ENCODE measurements around the gene RHOF. TPM values are rescaled to one million over a fixed set of nuclear protein-coding genes. Genes with fewer than 3 reads are reported as not detected.

Gene RHOF, protein sequence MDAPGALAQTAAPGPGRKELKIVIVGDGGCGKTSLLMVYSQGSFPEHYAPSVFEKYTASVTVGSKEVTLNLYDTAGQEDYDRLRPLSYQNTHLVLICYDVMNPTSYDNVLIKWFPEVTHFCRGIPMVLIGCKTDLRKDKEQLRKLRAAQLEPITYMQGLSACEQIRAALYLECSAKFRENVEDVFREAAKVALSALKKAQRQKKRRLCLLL
- total RNA-seq: 10 to 100 TPM in 1 of 4 donors, 1 to 10 TPM in 3; 3.2 to 20.4 (median 6.2) TPM

DNA sequence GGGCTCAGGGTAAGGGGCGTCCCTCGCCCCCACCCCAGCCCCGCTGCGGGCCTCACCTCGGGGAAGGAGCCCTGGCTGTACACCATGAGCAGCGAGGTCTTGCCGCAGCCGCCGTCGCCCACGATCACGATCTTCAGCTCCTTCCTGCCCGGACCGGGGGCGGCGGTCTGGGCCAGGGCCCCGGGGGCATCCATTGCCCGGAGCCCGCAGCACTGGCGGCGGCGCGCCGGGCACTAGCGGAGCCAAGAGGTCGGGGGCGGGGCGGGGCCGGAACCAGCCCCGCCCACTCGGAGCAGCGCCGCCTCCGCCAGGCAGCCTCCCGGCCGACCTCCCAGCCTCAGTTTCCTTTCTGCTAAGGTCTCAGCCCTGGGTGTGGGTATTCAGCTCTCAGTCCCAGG lies at the start of gene RHOF:
TSS of gene RHOF (minus strand) at position 249 of the 398 bp plus-strand sequence. CDS start at position 194, 55 bp downstream.
- WGBS, 2 donors: no CpG with 5 or more reads among the region's 36 CpGs
- Histone ChIP-seq H3K27ac (peak within 1 kb of the TSS; percentile 100), H3K4me3 (peak within 1 kb of the TSS; percentile 30 to 69 (median 54)), H3K36me3 (peaks cover 8 to 14% (median 8%) of the 10 kb centered on the region in 3 donors), H3K9me3 (no peaks in the 10 kb centered on the region), H3K4me1 (peaks cover 51 to 84% (median 52%) of the 10 kb centered on the region in 3 donors), H3K27me3 (no peaks in the 10 kb centered on the region)
- intact Hi-C loops (cut with DNase I): no loop called here
- DNase-seq: no peak
- TF ChIP-seq, protein P1, sequence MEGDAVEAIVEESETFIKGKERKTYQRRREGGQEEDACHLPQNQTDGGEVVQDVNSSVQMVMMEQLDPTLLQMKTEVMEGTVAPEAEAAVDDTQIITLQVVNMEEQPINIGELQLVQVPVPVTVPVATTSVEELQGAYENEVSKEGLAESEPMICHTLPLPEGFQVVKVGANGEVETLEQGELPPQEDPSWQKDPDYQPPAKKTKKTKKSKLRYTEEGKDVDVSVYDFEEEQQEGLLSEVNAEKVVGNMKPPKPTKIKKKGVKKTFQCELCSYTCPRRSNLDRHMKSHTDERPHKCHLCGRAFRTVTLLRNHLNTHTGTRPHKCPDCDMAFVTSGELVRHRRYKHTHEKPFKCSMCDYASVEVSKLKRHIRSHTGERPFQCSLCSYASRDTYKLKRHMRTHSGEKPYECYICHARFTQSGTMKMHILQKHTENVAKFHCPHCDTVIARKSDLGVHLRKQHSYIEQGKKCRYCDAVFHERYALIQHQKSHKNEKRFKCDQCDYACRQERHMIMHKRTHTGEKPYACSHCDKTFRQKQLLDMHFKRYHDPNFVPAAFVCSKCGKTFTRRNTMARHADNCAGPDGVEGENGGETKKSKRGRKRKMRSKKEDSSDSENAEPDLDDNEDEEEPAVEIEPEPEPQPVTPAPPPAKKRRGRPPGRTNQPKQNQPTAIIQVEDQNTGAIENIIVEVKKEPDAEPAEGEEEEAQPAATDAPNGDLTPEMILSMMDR (IDR thresholded peaks at IDR 0.05): no peak
- TF ChIP-seq POLR2A (IDR thresholded peaks at IDR 0.05): peak in 1 of 4 donors; percentile 62

DNA sequence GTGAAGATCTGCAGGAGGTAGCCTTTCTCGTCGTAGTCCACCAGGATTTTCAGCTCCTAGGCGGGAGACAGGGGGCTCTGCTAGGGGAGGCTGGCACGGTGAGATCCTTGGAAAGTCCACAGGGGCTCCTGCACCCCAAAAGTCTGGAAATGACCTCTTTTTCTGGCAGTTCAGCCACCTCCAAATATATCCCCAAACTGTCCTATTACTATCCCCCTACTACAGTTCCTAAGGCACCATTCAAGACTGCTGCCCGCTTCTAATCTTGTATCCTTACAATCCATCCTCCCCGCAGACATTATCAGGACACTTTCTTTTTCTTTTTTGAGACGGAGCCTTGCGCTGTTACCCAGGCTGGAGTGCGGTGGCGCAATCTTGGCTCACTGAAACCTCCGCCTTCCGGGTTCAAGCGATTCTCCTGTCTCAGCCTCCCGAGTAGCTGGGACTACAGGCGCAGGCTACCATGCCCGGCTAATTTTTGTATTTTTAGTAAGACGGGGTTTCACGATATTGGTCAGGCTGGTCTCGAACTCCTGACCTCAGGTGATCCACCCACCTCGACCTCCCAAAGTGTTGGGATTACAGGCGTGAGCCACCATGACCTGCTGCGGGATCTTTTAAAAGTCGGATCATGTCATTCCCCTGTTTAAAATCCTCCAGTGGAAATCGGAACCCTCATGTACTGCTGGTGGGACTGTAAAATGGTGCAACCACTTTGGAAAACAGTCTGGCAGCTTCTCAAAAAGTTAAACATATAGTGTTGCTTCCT lies 46.7 kb upstream of the RHOF start:
- Histone ChIP-seq H3K27ac (peak overlapping the region; percentile 65 to 81 (median 78)), H3K9me3 (no peaks in the 10 kb centered on the region), H3K4me3 (peak overlapping the region; percentile 31 to 77 (median 62)), H3K36me3 (no peaks in the 10 kb centered on the region), H3K27me3 (no peaks in the 10 kb centered on the region), H3K4me1 (peaks cover 0 to 16% (median 6%) of the 10 kb centered on the region in 3 donors)
- no peak for DNase-seq
- no peak for TF ChIP-seq POLR2A (IDR thresholded peaks at IDR 0.05)
- TF ChIP-seq, protein P1 (IDR thresholded peaks at IDR 0.05): no peak
- WGBS, 2 donors: 67 to 82% methylated on average over 18 to 20 of the region's 24 CpGs
- intact Hi-C loops (cut with DNase I): no loop called here

DNA sequence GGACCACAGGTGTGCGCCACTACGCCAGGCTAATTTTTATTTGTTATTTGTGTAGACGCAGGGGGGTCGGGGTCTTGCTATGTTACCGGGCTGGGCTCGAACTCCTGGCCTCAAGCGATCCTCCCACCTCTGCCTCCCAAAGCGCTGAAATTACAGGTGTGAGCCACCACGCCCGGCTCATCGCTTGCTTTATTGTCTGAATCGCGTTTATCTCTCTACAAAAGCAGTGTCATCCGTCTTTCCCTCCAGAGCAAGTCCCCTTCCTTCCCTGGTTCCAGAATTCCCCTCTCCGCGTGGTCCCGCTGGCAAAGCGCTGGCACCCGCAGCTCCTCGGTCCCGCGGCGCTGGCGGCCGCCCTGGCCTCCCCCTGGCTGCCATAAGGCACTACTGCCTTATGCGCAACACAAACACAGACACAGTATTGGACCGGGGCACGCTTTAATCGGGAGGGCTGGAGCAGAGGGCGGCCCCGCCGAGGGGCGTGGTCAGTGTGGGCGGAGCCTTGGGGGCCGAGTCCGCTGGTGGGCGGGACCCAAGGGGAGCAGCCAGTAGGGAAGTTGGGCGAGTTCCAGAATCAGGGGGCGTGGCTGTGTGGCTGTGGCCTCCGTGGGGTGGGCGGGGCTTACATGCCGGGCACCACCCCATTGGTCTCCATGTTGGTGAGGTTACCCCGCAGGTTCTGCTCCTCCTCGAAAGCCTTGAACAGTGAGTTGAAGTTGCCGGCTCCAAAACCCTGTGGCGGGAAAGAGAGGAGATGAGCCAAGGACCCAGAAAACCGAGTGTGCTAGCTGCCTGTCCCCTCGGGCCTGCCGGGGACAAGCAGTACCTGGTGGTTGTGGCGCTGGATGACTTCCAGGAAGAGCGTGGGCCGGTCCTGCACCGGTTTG lies 45.9 kb upstream of the RHOF start:
- Histone ChIP-seq H3K4me3 (peak overlapping the region; percentile 31 to 77 (median 62)), H3K27me3 (no peaks in the 10 kb centered on the region), H3K9me3 (no peaks in the 10 kb centered on the region), H3K27ac (peak overlapping the region; percentile 65 to 81 (median 78)), H3K36me3 (no peaks in the 10 kb centered on the region), H3K4me1 (peaks cover 0 to 16% (median 6%) of the 10 kb centered on the region in 3 donors)
- DNase-seq: peak; percentile 98
- 17 to 35% methylated on average over 10 to 18 of the region's 53 CpGs for WGBS, 2 donors
- intact Hi-C loops (cut with DNase I): no loop called here
- peak in 2 of 4 donors; percentile 42 to 57 for TF ChIP-seq POLR2A (IDR thresholded peaks at IDR 0.05)
- TF ChIP-seq, protein P1 (IDR thresholded peaks at IDR 0.05): peak in 5 of 6 experiments; percentile 45 to 75 (median 68)

DNA sequence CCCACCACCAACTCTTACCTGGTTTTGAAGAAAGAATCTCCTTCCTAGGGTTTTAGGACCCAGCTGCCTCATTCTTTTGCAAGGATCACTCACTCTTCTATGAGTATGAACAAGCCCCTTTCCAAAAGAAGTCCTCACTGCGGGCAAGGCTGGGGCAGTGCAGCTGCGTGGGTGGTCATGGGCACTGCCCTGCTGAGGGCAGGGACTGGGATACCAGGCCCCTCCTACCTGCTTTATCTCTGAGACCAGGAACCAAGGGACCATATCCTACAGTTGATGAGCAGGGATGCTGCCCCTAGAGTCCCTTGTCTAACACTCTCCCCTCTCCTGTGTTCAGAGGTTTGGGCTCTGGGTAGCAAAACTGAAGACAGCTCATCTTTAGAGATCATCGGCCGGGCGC lies 44.6 kb upstream of the RHOF start:
- no peaks in the 10 kb centered on the region for H3K27me3 ChIP-seq
- H3K36me3 ChIP-seq: no peaks in the 10 kb centered on the region
- peaks cover 0 to 16% (median 6%) of the 10 kb centered on the region in 3 donors for H3K4me1 ChIP-seq
- no peak overlapping the region for H3K27ac ChIP-seq
- intact Hi-C loops (cut with DNase I): no loop called here
- no peaks in the 10 kb centered on the region for H3K9me3 ChIP-seq
- 72 to 87% methylated on average over 4 to 5 of the region's 5 CpGs for WGBS, 2 donors
- TF ChIP-seq, protein P1 (IDR thresholded peaks at IDR 0.05): no peak
- TF ChIP-seq POLR2A (IDR thresholded peaks at IDR 0.05): no peak
- DNase-seq: no peak
- no peak overlapping the region for H3K4me3 ChIP-seq

All from esophagus squamous epithelium (tissue), 5 donors.